ENCODE results near the gene CCDC7.

Gene CCDC7

GRCh38 chr10:32402499-32402898, 43.4 kb upstream of the CCDC7 start:
- Histone ChIP-seq H3K9me3 (ENCODE audit: insufficient read depth, low read length, severe bottlenecking) (no peaks in the 10 kb centered on the region), H3K9ac (ENCODE audit: low read depth, low read length) (no peak overlapping the region), H4K20me1 (ENCODE audit: insufficient read depth, low read length) (no peaks in the 10 kb centered on the region), H2AFZ (ENCODE audit: low read depth, low read length) (no peak overlapping the region), H3K27ac (ENCODE audit: low read length) (no peak overlapping the region), H3K79me2 (ENCODE audit: insufficient read depth, low read length) (no peaks in the 10 kb centered on the region), H3K4me1 (ENCODE audit: insufficient read depth, low read length) (no peaks in the 10 kb centered on the region), H3K27me3 (ENCODE audit: insufficient read depth, low read length, poor library complexity) (no peaks in the 10 kb centered on the region), H3K36me3 (ENCODE audit: insufficient read depth, low read length) (no peaks in the 10 kb centered on the region), H3K4me3 (ENCODE audit: low read depth in 1 of 2, low read length in 2 of 2) (no peak overlapping the region), H3K4me2 (ENCODE audit: insufficient read depth, low read length) (no peak overlapping the region)
- ATAC-seq (ENCODE audit: insufficient read depth, low read depth): no peak
- no peak for TF ChIP-seq EZH2 (IDR thresholded peaks at IDR 0.05; ENCODE audit: borderline replicate concordance, low read depth, low read length, severe bottlenecking)
- no peak for TF ChIP-seq CTCF (IDR thresholded peaks at IDR 0.05; ENCODE audit: borderline replicate concordance, extremely low read depth, low read length, poor library complexity, severe bottlenecking)
- DNase-seq: no peak

GRCh38 chr10:32403091-32403490, 42.8 kb upstream of the CCDC7 start:
- no peaks in the 10 kb centered on the region for H3K36me3 ChIP-seq (ENCODE audit: insufficient read depth, low read length)
- no peaks in the 10 kb centered on the region for H3K27me3 ChIP-seq (ENCODE audit: insufficient read depth, low read length, poor library complexity)
- H3K9ac ChIP-seq (ENCODE audit: low read depth, low read length): no peak overlapping the region
- no peak overlapping the region for H3K4me2 ChIP-seq (ENCODE audit: insufficient read depth, low read length)
- no peak for TF ChIP-seq EZH2 (IDR thresholded peaks at IDR 0.05; ENCODE audit: borderline replicate concordance, low read depth, low read length, severe bottlenecking)
- no peak for TF ChIP-seq CTCF (IDR thresholded peaks at IDR 0.05; ENCODE audit: borderline replicate concordance, extremely low read depth, low read length, poor library complexity, severe bottlenecking)
- no peaks in the 10 kb centered on the region for H3K9me3 ChIP-seq (ENCODE audit: insufficient read depth, low read length, severe bottlenecking)
- no peak for ATAC-seq (ENCODE audit: insufficient read depth, low read depth)
- H3K27ac ChIP-seq (ENCODE audit: low read length): no peak overlapping the region
- H3K79me2 ChIP-seq (ENCODE audit: insufficient read depth, low read length): no peaks in the 10 kb centered on the region
- no peak overlapping the region for H3K4me3 ChIP-seq (ENCODE audit: low read depth in 1 of 2, low read length in 2 of 2)
- no peak overlapping the region for H2AFZ ChIP-seq (ENCODE audit: low read depth, low read length)
- DNase-seq: no peak
- H3K4me1 ChIP-seq (ENCODE audit: insufficient read depth, low read length): no peaks in the 10 kb centered on the region
- no peaks in the 10 kb centered on the region for H4K20me1 ChIP-seq (ENCODE audit: insufficient read depth, low read length)

- no peak overlapping the region for H3K9ac ChIP-seq (ENCODE audit: low read depth, low read length)
- ATAC-seq (ENCODE audit: insufficient read depth, low read depth): no peak
- no peak for TF ChIP-seq CTCF (IDR thresholded peaks at IDR 0.05; ENCODE audit: borderline replicate concordance, extremely low read depth, low read length, poor library complexity, severe bottlenecking)
These were observed 37.2 kb upstream of the CCDC7 start for GRCh38 chr10:32408690-32409089.

GRCh38 chr10:32409741-32410140, 36.2 kb upstream of the CCDC7 start:
- H3K4me1 ChIP-seq (ENCODE audit: insufficient read depth, low read length): no peaks in the 10 kb centered on the region
- H3K4me3 ChIP-seq (ENCODE audit: low read depth in 1 of 2, low read length in 2 of 2): no peak overlapping the region
- no peak for DNase-seq
- no peak overlapping the region for H2AFZ ChIP-seq (ENCODE audit: low read depth, low read length)
- H3K27ac ChIP-seq (ENCODE audit: low read length): no peak overlapping the region
- H3K36me3 ChIP-seq (ENCODE audit: insufficient read depth, low read length): no peaks in the 10 kb centered on the region
- no peaks in the 10 kb centered on the region for H4K20me1 ChIP-seq (ENCODE audit: insufficient read depth, low read length)
- H3K79me2 ChIP-seq (ENCODE audit: insufficient read depth, low read length): no peaks in the 10 kb centered on the region
- no peak for TF ChIP-seq EZH2 (IDR thresholded peaks at IDR 0.05; ENCODE audit: borderline replicate concordance, low read depth, low read length, severe bottlenecking)
- no peak for TF ChIP-seq CTCF (IDR thresholded peaks at IDR 0.05; ENCODE audit: borderline replicate concordance, extremely low read depth, low read length, poor library complexity, severe bottlenecking)
- no peak for ATAC-seq (ENCODE audit: insufficient read depth, low read depth)
- no peak overlapping the region for H3K4me2 ChIP-seq (ENCODE audit: insufficient read depth, low read length)
- H3K9me3 ChIP-seq (ENCODE audit: insufficient read depth, low read length, severe bottlenecking): no peaks in the 10 kb centered on the region
- no peaks in the 10 kb centered on the region for H3K27me3 ChIP-seq (ENCODE audit: insufficient read depth, low read length, poor library complexity)
- H3K9ac ChIP-seq (ENCODE audit: low read depth, low read length): no peak overlapping the region

More at GRCh38 chr10:32408690-32409089, 37.2 kb upstream of the CCDC7 start:
- Histone ChIP-seq H2AFZ (ENCODE audit: low read depth, low read length) (no peak overlapping the region), H3K27ac (ENCODE audit: low read length) (no peak overlapping the region), H3K27me3 (ENCODE audit: insufficient read depth, low read length, poor library complexity) (no peaks in the 10 kb centered on the region), H3K4me3 (ENCODE audit: low read depth in 1 of 2, low read length in 2 of 2) (no peak overlapping the region), H3K4me2 (ENCODE audit: insufficient read depth, low read length) (no peak overlapping the region), H3K9me3 (ENCODE audit: insufficient read depth, low read length, severe bottlenecking) (no peaks in the 10 kb centered on the region), H3K79me2 (ENCODE audit: insufficient read depth, low read length) (no peaks in the 10 kb centered on the region), H3K4me1 (ENCODE audit: insufficient read depth, low read length) (no peaks in the 10 kb centered on the region), H3K36me3 (ENCODE audit: insufficient read depth, low read length) (no peaks in the 10 kb centered on the region), H4K20me1 (ENCODE audit: insufficient read depth, low read length) (no peaks in the 10 kb centered on the region)
- DNase-seq: no peak
